CD8-positive, alpha-beta memory T cell (primary cell): ENCODE results near the gene PLA2R1. TPM values are rescaled to one million over a fixed set of nuclear protein-coding genes. Genes with fewer than 3 reads are reported as not detected.
A peak's percentile ranks its signal among the peaks of the same experiment; 100 is the strongest.

ENCODE experiments used
- CTCF ChIA-PET: fragments of 350-600 bp; sonication (Branson Sonifier 250); formaldehyde crosslinking; loops from one replicate; lab custom pipeline; 2021; ENCODE audit warnings: antibody characterized with exemption; lab: Charles Lee
- POLR2A ChIA-PET: fragments of 350-600 bp; sonication (Branson Sonifier 250); formaldehyde crosslinking; loops from one replicate; lab custom pipeline; 2021; ENCODE audit warnings: antibody characterized with exemption; lab: Charles Lee
- DNase-seq, 5 donors: peaks; one replicate each; pipeline versions ENCODE4 v3.0.0 to v3.0.0-alpha.2; 2020 to 2022; ENCODE audit warnings: mixed read lengths in 1 of 5
- H3K27ac ChIP-seq: one replicate; pipeline ENCODE4 v1.7.0; 2013; ENCODE audit warnings: low read depth, mild to moderate bottlenecking, low read length, moderate library complexity
- H3K27me3 ChIP-seq: 2 replicates; pipeline ENCODE4 v1.7.0; 2013; ENCODE audit warnings: low read length, mild to moderate bottlenecking; ENCODE audit not compliant: insufficient read depth, poor library complexity, severe bottlenecking
- H3K36me3 ChIP-seq: 2 replicates; pipeline ENCODE4 v1.7.0; 2013; ENCODE audit warnings: mild to moderate bottlenecking, low read length, moderate library complexity; ENCODE audit not compliant: insufficient read depth
- H3K4me1 ChIP-seq: 2 replicates; pipeline ENCODE4 v1.7.0; 2013; ENCODE audit warnings: mild to moderate bottlenecking, low read length, moderate library complexity; ENCODE audit not compliant: insufficient read depth
- H3K4me3 ChIP-seq: 2 replicates; pipeline ENCODE4 v1.7.0; 2013; ENCODE audit warnings: mild to moderate bottlenecking, low read length
- H3K9me3 ChIP-seq: 2 replicates; pipeline ENCODE4 v1.7.0; 2013; ENCODE audit warnings: mild to moderate bottlenecking, low read length
- H3K27ac Mint-ChIP-seq, 8 donors: one replicate each; pipeline ENCODE4 v1.8.0; 2020 to 2021; ENCODE audit warnings: mixed read lengths in 8 of 8, mild to moderate bottlenecking in 6 of 8, inconsistent platforms in 3 of 8, moderate library complexity in 3 of 8
- H3K27me3 Mint-ChIP-seq, 2 donors: one replicate each; pipeline ENCODE4 v1.8.0; 2020 to 2021; ENCODE audit warnings: mixed read lengths in 2 of 2, mild to moderate bottlenecking in 1 of 2, moderate library complexity in 1 of 2
- H3K36me3 Mint-ChIP-seq, 3 donors: one replicate each; pipeline ENCODE4 v1.8.0; 2020 to 2021; ENCODE audit warnings: mixed read lengths in 3 of 3, inconsistent platforms in 1 of 3, mild to moderate bottlenecking in 1 of 3
- H3K4me1 Mint-ChIP-seq, 3 donors: one replicate each; pipeline ENCODE4 v1.8.0; 2020 to 2021; ENCODE audit warnings: mixed read lengths in 3 of 3, inconsistent platforms in 1 of 3, mild to moderate bottlenecking in 1 of 3
- H3K4me3 Mint-ChIP-seq, 7 donors: one replicate each; pipeline ENCODE4 v1.8.0; 2020 to 2021; ENCODE audit warnings: mixed read lengths in 7 of 7, mild to moderate bottlenecking in 6 of 7, moderate library complexity in 4 of 7, inconsistent platforms in 2 of 7
- H3K9me3 Mint-ChIP-seq, 5 donors: one replicate each; pipeline ENCODE4 v1.8.0; 2020 to 2022; ENCODE audit warnings: mixed read lengths in 5 of 5, mild to moderate bottlenecking in 3 of 5, moderate library complexity in 2 of 5, inconsistent platforms in 1 of 5
- polyA plus RNA-seq: library from polyadenylated mRNA; unstranded; fragments of 300-500 nt; fragmentation: Illumina TruSeq; gene quantifications from one replicate; pipeline ENCODE4 v1.2.3, GENCODE V29; 2021
- total RNA-seq, 2 experiments: library from RNA; stranded (reverse); gene quantifications; one replicate each; pipeline ENCODE4 v1.2.3, GENCODE V29; 2021

The PLA2R1 gene
- total and polyA plus RNA-seq, 3 experiments from 2014 or later, result not detected

DNA sequence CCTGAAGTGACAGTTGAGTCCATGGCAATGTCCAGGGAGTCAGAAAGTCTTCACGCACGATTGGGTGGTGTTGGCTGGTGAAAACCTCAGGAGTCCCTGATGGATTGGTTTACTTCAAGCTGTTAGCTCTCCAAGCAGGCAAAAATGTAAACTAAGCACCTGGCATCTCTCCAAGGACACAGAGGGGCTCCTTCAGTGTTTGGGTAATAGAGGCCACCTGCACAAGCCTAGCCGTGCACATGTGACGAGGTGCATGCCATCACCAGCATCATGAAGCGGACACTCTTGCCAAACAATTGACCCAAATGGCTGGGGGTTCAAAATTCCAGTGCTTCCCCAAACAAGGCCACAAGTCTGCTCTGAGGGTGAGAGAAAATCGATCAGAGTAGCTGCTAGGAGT lies 159.7 kb downstream of the PLA2R1 start:
- no peak for DNase-seq
- Histone ChIP-seq H3K36me3 (peaks cover 8% of the 10 kb centered on the region), H3K9me3 (no peaks in the 10 kb centered on the region), H3K4me3 (peak overlapping the region; percentile 94), H3K27ac (no peak overlapping the region), H3K4me1 (peaks cover 21% of the 10 kb centered on the region), H3K27me3 (no peaks in the 10 kb centered on the region)
- ChIA-PET POLR2A (no interaction called here), CTCF (no interaction called here)
- peak overlapping the region; percentile 60 to 100 (median 98) for H3K27ac Mint-ChIP-seq
- H3K9me3 Mint-ChIP-seq, result no peaks in the 10 kb centered on the region
- H3K36me3 Mint-ChIP-seq, result peaks cover 0 to 43% (median 7%) of the 10 kb centered on the region in 3 donors
- peaks cover 41 to 70% (median 55%) of the 10 kb centered on the region in 3 donors for H3K4me1 Mint-ChIP-seq
- no peaks in the 10 kb centered on the region for H3K27me3 Mint-ChIP-seq
- H3K4me3 Mint-ChIP-seq, result peak overlapping the region; percentile 95 to 100 (median 99)

DNA sequence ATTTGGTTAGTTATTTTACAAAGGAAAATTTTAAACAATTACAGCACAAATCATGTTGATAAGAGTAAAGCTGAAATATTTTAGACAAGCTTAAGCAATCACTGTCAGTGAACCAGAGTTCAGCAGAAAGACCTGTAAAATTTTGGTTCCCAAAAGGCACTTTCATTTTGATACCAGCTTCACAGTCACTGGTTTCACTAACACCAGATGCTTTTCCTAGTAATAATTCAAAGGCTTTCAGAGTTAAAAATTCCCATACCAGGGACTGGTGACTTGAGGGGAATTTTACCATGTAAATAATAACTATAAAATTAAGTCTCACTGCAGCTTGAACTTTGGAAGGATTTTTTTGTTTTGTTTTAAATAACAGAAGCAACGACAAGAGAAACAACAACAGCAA lies 162.1 kb downstream of the PLA2R1 start:
- Histone ChIP-seq H3K27me3 (no peaks in the 10 kb centered on the region), H3K4me1 (peaks cover 19% of the 10 kb centered on the region), H3K9me3 (no peaks in the 10 kb centered on the region), H3K27ac (no peak overlapping the region), H3K36me3 (peaks cover 8% of the 10 kb centered on the region), H3K4me3 (no peak overlapping the region)
- ChIA-PET POLR2A (no interaction called here), CTCF (interaction anchor here (0.6 to 0.9 kb wide), 2 partner anchors 188 to 572 kb away, joined by 3 to 4 read pairs; partner anchors contain the start of gene MARCHF7)
- no peak overlapping the region for H3K4me3 Mint-ChIP-seq
- no peaks in the 10 kb centered on the region for H3K27me3 Mint-ChIP-seq
- peaks cover 52 to 90% (median 75%) of the 10 kb centered on the region in 3 donors for H3K4me1 Mint-ChIP-seq
- no peak overlapping the region for H3K27ac Mint-ChIP-seq
- no peaks in the 10 kb centered on the region for H3K9me3 Mint-ChIP-seq
- no peak for DNase-seq
- peaks cover 0 to 55% (median 10%) of the 10 kb centered on the region in 3 donors for H3K36me3 Mint-ChIP-seq

DNA sequence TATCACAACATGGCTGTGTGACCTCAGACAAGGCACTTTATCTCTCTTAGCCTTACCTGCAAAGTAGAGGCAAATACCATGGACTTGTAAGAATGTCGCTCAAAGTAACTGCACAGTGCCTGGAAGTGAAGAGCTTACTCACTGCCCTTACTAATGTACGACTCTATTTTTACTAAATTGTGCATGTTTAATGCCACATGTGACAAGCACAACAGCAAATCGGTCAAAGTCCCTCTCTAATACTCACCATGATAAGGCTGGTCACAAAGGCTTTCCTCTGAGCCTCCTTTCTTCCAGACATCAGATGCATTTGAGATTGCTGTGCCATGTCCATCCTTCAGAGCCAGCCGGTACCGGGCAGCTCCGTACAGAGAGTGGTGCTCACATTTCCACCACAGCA lies 164.0 kb downstream of the PLA2R1 start:
- Mint-ChIP-seq H3K36me3 (peaks cover 0 to 58% (median 13%) of the 10 kb centered on the region in 3 donors), H3K27me3 (no peaks in the 10 kb centered on the region), H3K4me1 (peaks cover 51 to 91% (median 73%) of the 10 kb centered on the region in 3 donors), H3K9me3 (no peaks in the 10 kb centered on the region), H3K4me3 (no peak overlapping the region), H3K27ac (no peak overlapping the region)
- Histone ChIP-seq H3K4me3 (no peak overlapping the region), H3K4me1 (peaks cover 12% of the 10 kb centered on the region), H3K36me3 (peaks cover 8% of the 10 kb centered on the region), H3K27me3 (no peaks in the 10 kb centered on the region), H3K9me3 (no peaks in the 10 kb centered on the region), H3K27ac (no peak overlapping the region)
- DNase-seq, result no peak
- ChIA-PET CTCF (no interaction called here), POLR2A (no interaction called here)

DNA sequence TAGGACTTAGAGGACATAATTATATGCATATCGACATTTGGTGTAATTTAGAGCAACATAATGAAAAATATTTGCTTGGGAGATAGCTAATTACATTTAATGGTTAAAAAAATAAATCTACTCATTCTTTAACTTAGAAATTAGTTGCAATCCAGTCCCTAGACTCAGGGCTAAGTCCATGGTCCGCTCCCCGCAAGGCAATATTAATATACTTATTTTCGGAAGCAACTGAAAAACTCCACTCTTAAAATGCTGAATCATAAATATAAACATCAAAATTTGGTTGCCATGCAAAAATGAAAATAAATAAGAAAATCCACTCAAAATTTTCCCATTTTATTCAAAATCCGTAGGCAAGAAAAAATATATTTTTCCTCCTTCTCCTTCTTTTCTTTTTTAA lies 164.7 kb downstream of the PLA2R1 start:
- Histone ChIP-seq H3K27ac (no peak overlapping the region), H3K9me3 (no peaks in the 10 kb centered on the region), H3K27me3 (no peaks in the 10 kb centered on the region), H3K36me3 (peaks cover 8% of the 10 kb centered on the region), H3K4me3 (no peak overlapping the region), H3K4me1 (peaks cover 5% of the 10 kb centered on the region)
- H3K4me1 Mint-ChIP-seq, result peaks cover 47 to 89% (median 73%) of the 10 kb centered on the region in 3 donors
- no peak overlapping the region for H3K27ac Mint-ChIP-seq
- ChIA-PET POLR2A (no interaction called here), CTCF (no interaction called here)
- peaks cover 0 to 64% (median 14%) of the 10 kb centered on the region in 3 donors for H3K36me3 Mint-ChIP-seq
- H3K27me3 Mint-ChIP-seq, result no peaks in the 10 kb centered on the region
- no peak for DNase-seq
- H3K9me3 Mint-ChIP-seq, result no peaks in the 10 kb centered on the region
- H3K4me3 Mint-ChIP-seq, result no peak overlapping the region

DNA sequence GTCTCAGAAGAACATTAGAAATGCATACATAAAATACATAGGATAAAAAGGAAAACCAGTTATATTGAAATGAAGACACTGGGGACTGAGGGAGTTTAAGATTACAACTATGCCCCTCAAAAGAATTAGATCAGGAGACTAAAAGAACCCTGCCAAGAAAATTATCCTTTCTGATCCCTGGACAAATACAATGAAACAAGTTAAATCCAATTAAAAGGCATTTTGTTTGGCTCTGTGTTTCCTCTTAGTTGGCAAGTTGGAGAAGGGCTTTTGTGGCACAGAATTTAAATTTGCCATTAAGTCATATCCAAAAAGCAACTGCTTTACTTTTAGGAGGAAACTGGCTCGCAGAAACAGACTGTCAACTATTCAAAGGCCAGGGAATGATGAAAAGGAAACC lies 165.3 kb downstream of the PLA2R1 start:
- DNase-seq, result no peak
- CTCF ChIA-PET, result no interaction called here
- Mint-ChIP-seq H3K4me1 (peaks cover 48 to 90% (median 74%) of the 10 kb centered on the region in 3 donors), H3K36me3 (peaks cover 0 to 69% (median 18%) of the 10 kb centered on the region in 3 donors), H3K27ac (no peak overlapping the region), H3K9me3 (no peaks in the 10 kb centered on the region), H3K4me3 (no peak overlapping the region), H3K27me3 (no peaks in the 10 kb centered on the region)
- Histone ChIP-seq H3K4me3 (no peak overlapping the region), H3K4me1 (no peaks in the 10 kb centered on the region), H3K9me3 (no peaks in the 10 kb centered on the region), H3K27me3 (no peaks in the 10 kb centered on the region), H3K36me3 (peaks cover 9% of the 10 kb centered on the region), H3K27ac (no peak overlapping the region)
- POLR2A ChIA-PET, result no interaction called here

DNA sequence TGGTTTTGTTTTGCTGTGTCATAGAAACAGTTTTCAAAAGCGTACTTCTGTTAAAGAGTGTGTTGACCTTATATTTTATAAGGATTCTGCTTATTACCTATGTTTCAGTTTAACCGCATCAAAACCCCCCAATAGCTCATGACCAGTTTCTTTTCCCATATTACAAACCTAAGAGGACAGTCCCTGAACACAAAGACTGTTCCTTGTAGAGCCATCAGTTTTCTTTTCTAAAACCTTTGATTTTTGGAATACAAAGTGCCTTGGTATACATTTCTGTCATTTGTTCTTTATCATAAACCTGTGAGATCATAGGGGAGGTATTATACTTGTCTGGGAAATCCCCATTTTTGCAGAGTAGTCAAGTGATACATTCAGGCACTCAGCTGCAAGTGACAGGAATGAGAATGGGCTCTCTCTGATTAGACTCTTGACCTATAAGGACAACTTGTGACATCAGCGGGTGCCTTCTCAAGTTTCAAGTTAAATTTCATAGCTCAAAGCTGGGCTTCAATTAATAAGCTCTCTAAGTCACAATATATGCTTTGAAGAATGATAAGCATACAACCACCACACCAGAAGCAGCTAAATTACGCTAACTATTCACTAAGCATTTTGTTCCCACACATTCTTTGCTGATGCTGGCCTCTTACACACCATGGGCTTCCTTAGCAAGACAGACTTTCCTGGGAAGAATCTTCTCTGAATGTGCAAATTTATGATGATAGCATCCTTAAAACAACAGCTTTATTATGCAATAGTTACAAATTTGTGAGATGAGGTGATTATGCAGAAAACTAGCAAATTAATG lies 167.0 kb downstream of the PLA2R1 start:
- peaks cover 0 to 68% (median 13%) of the 10 kb centered on the region in 3 donors for H3K36me3 Mint-ChIP-seq
- peak overlapping the region in 2 of 8 donors; percentile 17 to 35 for H3K27ac Mint-ChIP-seq
- peaks cover 9% of the 10 kb centered on the region for H3K36me3 ChIP-seq
- no peaks in the 10 kb centered on the region for H3K4me1 ChIP-seq
- ChIA-PET CTCF (interaction anchor here (1.5 kb wide), 1 partner anchor 26 kb away, joined by 3 read pairs; no protein-coding TSS in a partner anchor), POLR2A (no interaction called here)
- no peak overlapping the region for H3K4me3 Mint-ChIP-seq
- no peaks in the 10 kb centered on the region for H3K27me3 Mint-ChIP-seq
- no peaks in the 10 kb centered on the region for H3K9me3 ChIP-seq
- H3K4me3 ChIP-seq, result no peak overlapping the region
- H3K9me3 Mint-ChIP-seq, result no peaks in the 10 kb centered on the region
- no peaks in the 10 kb centered on the region for H3K27me3 ChIP-seq
- no peak overlapping the region for H3K27ac ChIP-seq
- DNase-seq, result no peak
- peaks cover 42 to 89% (median 71%) of the 10 kb centered on the region in 3 donors for H3K4me1 Mint-ChIP-seq

DNA sequence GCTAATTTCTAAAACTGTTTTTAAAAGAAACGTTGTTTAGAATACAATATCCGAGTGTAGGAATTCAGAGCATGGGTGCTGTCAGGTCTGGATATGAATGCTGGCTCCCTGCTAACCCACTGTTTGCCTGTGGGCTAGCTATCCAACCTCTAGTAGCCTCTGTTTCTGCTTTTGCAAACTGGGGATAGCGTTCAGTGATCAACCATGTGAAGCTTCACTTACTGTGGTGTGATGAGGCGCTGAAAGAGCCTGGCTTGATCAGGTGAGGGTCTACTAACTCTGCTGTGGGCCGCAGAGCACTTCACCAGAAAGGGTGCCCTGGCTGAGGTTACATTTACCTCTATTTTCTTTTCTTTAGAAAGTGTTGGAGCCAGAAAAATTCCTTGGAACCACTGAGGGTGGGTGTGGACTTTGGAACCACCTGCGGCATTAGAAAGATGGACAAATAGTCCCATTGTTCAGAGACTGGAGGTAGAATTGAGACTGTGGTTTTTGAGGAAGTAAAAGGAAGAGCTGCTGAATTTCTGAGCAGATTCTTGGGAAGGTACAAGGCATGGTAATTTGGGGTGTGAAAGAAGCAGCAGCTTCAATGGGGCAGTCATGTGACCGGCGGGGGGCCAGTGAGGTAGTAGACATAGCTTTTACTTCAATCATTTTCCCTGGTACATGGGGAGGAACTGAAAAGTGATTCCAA lies 168.1 kb downstream of the PLA2R1 start:
- Histone ChIP-seq H3K4me3 (no peak overlapping the region), H3K4me1 (no peaks in the 10 kb centered on the region), H3K27ac (no peak overlapping the region), H3K9me3 (no peaks in the 10 kb centered on the region), H3K27me3 (no peaks in the 10 kb centered on the region), H3K36me3 (peaks cover 9% of the 10 kb centered on the region)
- no peaks in the 10 kb centered on the region for H3K9me3 Mint-ChIP-seq
- no peak overlapping the region for H3K4me3 Mint-ChIP-seq
- POLR2A ChIA-PET, result no interaction called here
- H3K36me3 Mint-ChIP-seq, result peaks cover 0 to 73% (median 19%) of the 10 kb centered on the region in 3 donors
- no peak overlapping the region for H3K27ac Mint-ChIP-seq
- no peak for DNase-seq
- H3K4me1 Mint-ChIP-seq, result peaks cover 40 to 81% (median 64%) of the 10 kb centered on the region in 3 donors
- CTCF ChIA-PET, result interaction anchor here (0.8 to 1.5 kb wide), 2 partner anchors 26 to 28 kb away, joined by 3 read pairs; no protein-coding TSS in a partner anchor
- H3K27me3 Mint-ChIP-seq, result no peaks in the 10 kb centered on the region
